Sigmoid colon (tissue), 4 donors: ENCODE results near the gene SH2D1A.
A peak's percentile ranks its signal among the peaks of the same experiment; 100 is the strongest.

Source experiments
- EP300 ChIP-seq, 4 donors: sonication (generic); formaldehyde crosslinking; IDR thresholded peaks; one replicate each; pipeline ENCODE4 v1.6.1; 2017; ENCODE audit warnings: antibody characterized with exemption in 4 of 4
- POLR2A ChIP-seq, 2 donors: fragments of 450-650 bp; IDR thresholded peaks; one replicate each; pipeline ENCODE4 v1.6.1; 2016; ENCODE audit warnings: antibody characterized with exemption in 2 of 2, mild to moderate bottlenecking in 2 of 2, moderate library complexity in 2 of 2
- POLR2AphosphoS5 ChIP-seq, 4 donors: sonication (generic); formaldehyde crosslinking; IDR thresholded peaks; one replicate each; pipeline ENCODE4 v1.6.1; 2017; ENCODE audit warnings: antibody characterized with exemption in 4 of 4
- TF ChIP-seq, protein P1 (sequence below), 4 experiments: fragments of 450-650 bp in 3 of 4; fragments of 200-600 bp in 1 of 4; IDR thresholded peaks; one replicate each; pipeline ENCODE4 v1.5.1; 2016 to 2019; ENCODE audit warnings: antibody characterized with exemption in 4 of 4, mild to moderate bottlenecking in 3 of 4, moderate library complexity in 2 of 4

DNA sequence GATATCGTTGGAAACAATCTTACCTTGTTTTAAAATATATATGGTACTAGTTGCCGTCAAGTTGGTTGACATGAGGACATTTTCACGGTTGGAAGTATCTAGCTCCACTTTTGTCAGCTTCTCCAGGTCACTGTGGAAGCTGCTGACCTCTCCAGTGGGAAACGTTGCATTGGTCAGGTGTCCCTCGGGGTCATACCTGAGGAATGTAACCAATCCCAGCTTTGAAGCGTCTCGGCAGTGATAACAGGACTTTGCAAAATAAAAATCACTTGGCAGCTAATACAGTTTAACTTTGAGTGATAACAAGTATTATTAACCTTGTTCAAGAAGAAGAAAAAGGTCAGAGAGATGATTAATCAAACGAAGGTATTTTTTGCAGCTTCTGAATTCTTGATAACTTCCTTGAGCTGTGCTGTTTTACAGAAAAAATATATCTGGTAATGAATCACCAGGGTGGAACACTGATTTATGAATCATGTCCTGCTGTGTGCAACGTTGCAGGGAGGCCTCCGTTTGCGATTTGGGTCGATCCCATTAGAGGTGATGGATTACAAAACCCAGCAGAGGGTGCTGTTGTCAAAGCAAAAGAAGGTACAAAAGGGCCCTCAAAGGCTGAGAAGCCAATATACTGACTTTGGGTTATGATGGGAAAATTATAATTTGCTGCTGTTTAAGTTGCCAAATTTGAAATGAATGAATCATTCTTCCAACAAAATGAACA lies 60.1 kb downstream of the SH2D1A start:
- TF ChIP-seq, protein P1, sequence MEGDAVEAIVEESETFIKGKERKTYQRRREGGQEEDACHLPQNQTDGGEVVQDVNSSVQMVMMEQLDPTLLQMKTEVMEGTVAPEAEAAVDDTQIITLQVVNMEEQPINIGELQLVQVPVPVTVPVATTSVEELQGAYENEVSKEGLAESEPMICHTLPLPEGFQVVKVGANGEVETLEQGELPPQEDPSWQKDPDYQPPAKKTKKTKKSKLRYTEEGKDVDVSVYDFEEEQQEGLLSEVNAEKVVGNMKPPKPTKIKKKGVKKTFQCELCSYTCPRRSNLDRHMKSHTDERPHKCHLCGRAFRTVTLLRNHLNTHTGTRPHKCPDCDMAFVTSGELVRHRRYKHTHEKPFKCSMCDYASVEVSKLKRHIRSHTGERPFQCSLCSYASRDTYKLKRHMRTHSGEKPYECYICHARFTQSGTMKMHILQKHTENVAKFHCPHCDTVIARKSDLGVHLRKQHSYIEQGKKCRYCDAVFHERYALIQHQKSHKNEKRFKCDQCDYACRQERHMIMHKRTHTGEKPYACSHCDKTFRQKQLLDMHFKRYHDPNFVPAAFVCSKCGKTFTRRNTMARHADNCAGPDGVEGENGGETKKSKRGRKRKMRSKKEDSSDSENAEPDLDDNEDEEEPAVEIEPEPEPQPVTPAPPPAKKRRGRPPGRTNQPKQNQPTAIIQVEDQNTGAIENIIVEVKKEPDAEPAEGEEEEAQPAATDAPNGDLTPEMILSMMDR (IDR thresholded peaks at IDR 0.05): peak in 3 of 4 experiments; percentile 34 to 39 (median 36)
- TF ChIP-seq POLR2AphosphoS5 (IDR thresholded peaks at IDR 0.05): no peak
- TF ChIP-seq POLR2A (IDR thresholded peaks at IDR 0.05): no peak
- TF ChIP-seq EP300 (IDR thresholded peaks at IDR 0.05): no peak
